HepG2 (cell line): ENCODE data around the gene TAT. TPM values are rescaled to one million over a fixed set of nuclear protein-coding genes. Genes with fewer than 3 reads are reported as not detected.
"Not testable (repeated sequence)": the region's sequence is repeated elsewhere in the genome, so short reads cannot be mapped to it uniquely, and the experiment has no call there.

ENCODE experiments used
- ATAC-seq: fragments of 200-7000 bp; cut with Tn5 transposase; 3 replicates; pipeline ENCODE4 v1.9.1; 2020; ENCODE audit warnings: mild to moderate bottlenecking, moderate library complexity
- BruUV-seq: library from RNA; stranded (reverse); fragments of 400-500 nt; replicated peaks from 2 replicates; lab custom pipeline; 2021; lab: Mats Ljungman, UMichigan
- CTCF ChIA-PET: fragments of 300-600 bp; formaldehyde crosslinking; extraction: SDS; loops from one replicate; lab custom pipeline; 2021; ENCODE audit warnings: low total read pairs, inconsistent platforms, low intra/inter-chr PET ratio; lab: Yijun Ruan, JAX
- POLR2A ChIA-PET: fragments of 350-600 bp; sonication (Branson Sonifier 250); formaldehyde crosslinking; loops from one replicate; lab custom pipeline; 2020; ENCODE audit warnings: antibody characterized with exemption, inconsistent platforms; lab: Yijun Ruan, JAX
- DNase-seq: peaks from one replicate; pipeline ENCODE4 v3.0.0-alpha.2; 2015; ENCODE audit warnings: low spot score
- FAIRE-seq: peaks from 3 replicates; lab custom pipeline; 2011; peaks lifted over from hg19 to GRCh38; lab: Jason Lieb, UNC
- H2AFZ ChIP-seq: one replicate; pipeline ENCODE4 v1.6.1; 2011; ENCODE audit warnings: low read length, inconsistent platforms
- H3K27ac ChIP-seq: fragments of 300-600 bp; 3 replicates; pipeline ENCODE4 v1.8.0; 2011; ENCODE audit warnings: mixed run types, mild to moderate bottlenecking, mixed read lengths, low read length, inconsistent platforms; ENCODE audit not compliant: insufficient read depth; ENCODE audit errors: extremely low read length
- H3K27me3 ChIP-seq, 2 experiments: fragments of 200-600 bp in 1 of 2; 2 replicates in 1 of 2; 3 replicates in 1 of 2; pipeline versions ENCODE4 v1.6.0 to v1.8.0; 2011; ENCODE audit warnings: low read length in 2 of 2, mild to moderate bottlenecking in 2 of 2, moderate library complexity in 2 of 2, inconsistent platforms in 1 of 2; ENCODE audit not compliant: insufficient read depth in 2 of 2, control insufficient read depth in 1 of 2
- H3K36me3 ChIP-seq, 2 experiments: fragments of 200-600 bp in 1 of 2; replicated peaks in 1 of 2; 2 replicates in 1 of 2; 3 replicates in 1 of 2; pipeline versions ENCODE4 v1.5.1 to v1.8.0; 2011; ENCODE audit warnings: low read length in 2 of 2, inconsistent platforms in 1 of 2; ENCODE audit not compliant: insufficient read depth in 2 of 2, control insufficient read depth in 1 of 2
- H3K4me1 ChIP-seq: 2 replicates; pipeline ENCODE4 v1.5.1; 2012; ENCODE audit warnings: low read length, inconsistent platforms; ENCODE audit not compliant: insufficient read depth
- H3K4me2 ChIP-seq: 2 replicates; pipeline ENCODE4 v1.6.0; 2011; ENCODE audit warnings: low read depth, low read length, inconsistent platforms
- H3K4me3 ChIP-seq, 3 experiments: fragments of 200-600 bp in 1 of 3; sonication (generic), shearing (Covaris generic) in 1 of 3; replicated peaks in 1 of 3; 2 replicates each; pipeline ENCODE4 v1.5.1; 2011 to 2016; ENCODE audit warnings: low read length in 3 of 3, inconsistent platforms in 2 of 3, low read depth in 2 of 3, mild to moderate bottlenecking in 2 of 3, control low read depth in 1 of 3, mixed read lengths in 1 of 3; ENCODE audit not compliant: insufficient read depth in 1 of 3
- H3K79me2 ChIP-seq: one replicate; pipeline ENCODE4 v1.6.1; 2011; ENCODE audit warnings: low read length, inconsistent platforms; ENCODE audit not compliant: insufficient read depth
- H3K9ac ChIP-seq: 2 replicates; pipeline ENCODE4 v1.6.0; 2011; ENCODE audit warnings: mild to moderate bottlenecking, low read depth, low read length, inconsistent platforms; ENCODE audit not compliant: insufficient read depth
- H3K9me3 ChIP-seq: 2 replicates; pipeline ENCODE4 v1.5.1; 2012; ENCODE audit warnings: mild to moderate bottlenecking, low read length
- H4K20me1 ChIP-seq: 2 replicates; pipeline ENCODE4 v1.6.0; 2011; ENCODE audit warnings: inconsistent platforms, mild to moderate bottlenecking, low read length, moderate library complexity; ENCODE audit not compliant: insufficient read depth
- STAG1 ChIP-seq: sonication (generic); formaldehyde crosslinking; IDR thresholded peaks from 2 replicates; pipeline ENCODE4 v1.4.0; 2020; ENCODE audit warnings: missing genetic modification reagents
- ZNF274 ChIP-seq: sonication (generic); formaldehyde crosslinking; IDR thresholded peaks from 2 replicates; pipeline ENCODE4 v1.5.1; 2020; ENCODE audit warnings: mild to moderate bottlenecking, missing genetic modification reagents
- WGBS: methylation state at CpG from one replicate; pipeline ENCODE4 v1.1.6; 2017; ENCODE audit warnings: low lambda C conversion rate; 5-methylcytosine and 5-hydroxymethylcytosine counted together
- in situ Hi-C: cut with HindIII; loops from 2 replicates; pipeline ENCODE4 v1.10.0; 2017; ENCODE audit warnings: low pct_unique_long_range_greater_than_20kb; ENCODE audit not compliant: extremely low pct_ligation_motif_present
- intact Hi-C: fragments of 100-400 bp; cut with micrococcal nuclease; formaldehyde crosslinking; loops from one replicate; pipeline ENCODE4 v1.10.0; 2022; ENCODE audit not compliant: unreplicated experiment
- polyA plus RNA-seq, 8 experiments: library from polyadenylated mRNA; depleted of rRNA in 3 of 8; stranded (reverse) in 7 of 8; unstranded in 1 of 8; fragments of >200 nt; fragmentation: Illumina TruSeq in 4 of 8; extraction: Trizol in 4 of 8; gene quantifications; 2 replicates each; pipeline versions ENCODE4 v1.2.1 to v1.2.3, GENCODE V29; 2011 to 2016; ENCODE audit warnings: low read depth in 4 of 8, missing spikeins in 1 of 8, mixed read lengths in 1 of 8; ENCODE audit not compliant: insufficient read depth in 1 of 8
- total RNA-seq, 5 experiments: library from RNA; depleted of rRNA; stranded (reverse); fragments of >200 nt; fragmentation: Illumina TruSeq; extraction: Trizol; gene quantifications; 2 replicates each; pipeline ENCODE4 v1.2.3, GENCODE V29; 2016; ENCODE audit warnings: low read depth in 1 of 5
- TF ChIP-seq, protein P1 (sequence below): sonication (generic); formaldehyde crosslinking; IDR thresholded peaks from 2 replicates; pipeline ENCODE4 v1.5.0; 2020; ENCODE audit warnings: mild to moderate bottlenecking, missing genetic modification reagents, moderate library complexity
- TF ChIP-seq, protein P2 (sequence below): sonication (generic); formaldehyde crosslinking; IDR thresholded peaks from 2 replicates; pipeline ENCODE4 v1.4.0; 2020; ENCODE audit warnings: missing genetic modification reagents, mild to moderate bottlenecking, borderline replicate concordance

Gene TAT
- total and polyA plus RNA-seq, 2 of the 13 experiments (the other 11 are each of a cell fraction or from before 2014, with no cell fraction given) = 1.6 to 5.8 TPM

DNA sequence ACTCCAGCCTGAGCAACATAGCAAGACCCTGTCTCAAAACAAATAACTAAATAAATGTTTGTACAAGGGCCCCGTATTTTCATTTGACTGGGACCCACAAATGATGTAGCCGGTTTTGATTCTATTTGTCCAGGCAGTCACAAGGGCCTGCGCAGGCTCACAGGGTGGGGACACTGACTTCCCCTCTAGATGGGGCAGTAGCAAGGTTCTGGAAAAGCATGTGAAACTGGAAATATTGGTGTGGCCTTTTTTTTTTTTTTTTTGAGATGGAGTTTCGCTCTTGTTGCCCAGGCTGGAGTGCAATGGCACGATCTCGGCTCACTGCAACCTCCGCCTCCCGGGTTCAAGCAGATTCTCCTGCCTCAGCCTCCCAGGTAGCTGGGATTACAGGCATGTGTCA is 38.1 kb upstream of the TAT start:
- intact Hi-C loops = loop anchor here (10.0 kb wide), 1 partner anchor 190 kb away; no protein-coding TSS in a partner anchor
- peaks cover 47% of the 10 kb centered on the region for H3K4me1 ChIP-seq
- H3K4me3 ChIP-seq, FAIRE-seq, H3K27ac ChIP-seq, DNase-seq, H3K9ac ChIP-seq, H3K9me3 ChIP-seq, H4K20me1 ChIP-seq, H2AFZ ChIP-seq, H3K27me3 ChIP-seq, H3K36me3 ChIP-seq, H3K79me2 ChIP-seq, BruUV-seq, H3K4me2 ChIP-seq, CTCF ChIA-PET, in situ Hi-C loops: not testable (repeated sequence)
- peak; percentile 40 for ATAC-seq
- 48% methylated on average over 8 of the region's 8 CpGs for WGBS
- POLR2A ChIA-PET = interaction anchor here (1.6 kb wide), 1 partner anchor 50 kb away, joined by 6 read pairs; no protein-coding TSS in a partner anchor
- TF ChIP-seq, protein P1, sequence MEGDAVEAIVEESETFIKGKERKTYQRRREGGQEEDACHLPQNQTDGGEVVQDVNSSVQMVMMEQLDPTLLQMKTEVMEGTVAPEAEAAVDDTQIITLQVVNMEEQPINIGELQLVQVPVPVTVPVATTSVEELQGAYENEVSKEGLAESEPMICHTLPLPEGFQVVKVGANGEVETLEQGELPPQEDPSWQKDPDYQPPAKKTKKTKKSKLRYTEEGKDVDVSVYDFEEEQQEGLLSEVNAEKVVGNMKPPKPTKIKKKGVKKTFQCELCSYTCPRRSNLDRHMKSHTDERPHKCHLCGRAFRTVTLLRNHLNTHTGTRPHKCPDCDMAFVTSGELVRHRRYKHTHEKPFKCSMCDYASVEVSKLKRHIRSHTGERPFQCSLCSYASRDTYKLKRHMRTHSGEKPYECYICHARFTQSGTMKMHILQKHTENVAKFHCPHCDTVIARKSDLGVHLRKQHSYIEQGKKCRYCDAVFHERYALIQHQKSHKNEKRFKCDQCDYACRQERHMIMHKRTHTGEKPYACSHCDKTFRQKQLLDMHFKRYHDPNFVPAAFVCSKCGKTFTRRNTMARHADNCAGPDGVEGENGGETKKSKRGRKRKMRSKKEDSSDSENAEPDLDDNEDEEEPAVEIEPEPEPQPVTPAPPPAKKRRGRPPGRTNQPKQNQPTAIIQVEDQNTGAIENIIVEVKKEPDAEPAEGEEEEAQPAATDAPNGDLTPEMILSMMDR = peak; percentile 33; the same call in 1 of the 2 replicates
- peak; percentile 39; the same call in 1 of the 2 replicates for TF ChIP-seq STAG1 (CRISPR knock-in tag)
- TF ChIP-seq, protein P2, sequence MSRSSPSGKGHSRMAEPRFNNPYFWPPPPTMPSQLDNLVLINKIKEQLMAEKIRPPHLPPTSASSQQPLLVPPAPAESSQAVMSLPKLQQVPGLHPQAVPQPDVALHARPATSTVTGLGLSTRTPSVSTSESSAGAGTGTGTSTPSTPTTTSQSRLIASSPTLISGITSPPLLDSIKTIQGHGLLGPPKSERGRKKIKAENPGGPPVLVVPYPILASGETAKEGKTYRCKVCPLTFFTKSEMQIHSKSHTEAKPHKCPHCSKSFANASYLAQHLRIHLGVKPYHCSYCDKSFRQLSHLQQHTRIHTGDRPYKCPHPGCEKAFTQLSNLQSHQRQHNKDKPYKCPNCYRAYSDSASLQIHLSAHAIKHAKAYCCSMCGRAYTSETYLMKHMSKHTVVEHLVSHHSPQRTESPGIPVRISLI = peak; percentile 63; the same call in 1 of the 2 replicates
- TF ChIP-seq ZNF274 (CRISPR knock-in tag) = 0 out of 2 replicates have a peak, but pooled peaks have one; percentile 21
